Measurements from ENCODE around the gene CPEB2.

DNA sequence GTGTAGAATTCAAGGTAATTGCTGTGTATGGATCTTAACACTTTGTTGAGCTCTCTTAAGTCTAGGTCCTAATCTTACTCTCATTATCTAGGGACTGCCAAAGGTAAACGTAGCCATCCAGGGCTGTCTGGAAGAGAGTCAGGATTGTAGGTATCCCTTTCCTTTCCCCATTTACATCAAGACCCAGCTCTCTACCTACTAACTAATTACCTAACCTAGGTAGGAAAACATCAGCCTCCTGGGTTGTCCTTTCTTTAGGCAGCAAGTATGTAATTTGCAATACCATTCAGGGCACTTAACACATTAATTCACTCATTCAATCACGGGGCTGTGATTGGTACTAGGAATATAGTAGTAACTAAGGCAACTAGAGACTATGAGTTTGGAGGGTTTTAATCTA is 15.2 kb upstream of the CPEB2 start:
- TF ChIP-seq ZNF274 (IDR thresholded peaks at IDR 0.05; ENCODE audit: insufficient read depth, insufficient read length) (no peak), EP300 (IDR thresholded peaks at IDR 0.05; ENCODE audit: borderline replicate concordance in 1 of 2, control insufficient read depth in 1 of 2, low read depth in 2 of 2, low read length in 2 of 2) (no peak)
- TF ChIP-seq, protein P1, sequence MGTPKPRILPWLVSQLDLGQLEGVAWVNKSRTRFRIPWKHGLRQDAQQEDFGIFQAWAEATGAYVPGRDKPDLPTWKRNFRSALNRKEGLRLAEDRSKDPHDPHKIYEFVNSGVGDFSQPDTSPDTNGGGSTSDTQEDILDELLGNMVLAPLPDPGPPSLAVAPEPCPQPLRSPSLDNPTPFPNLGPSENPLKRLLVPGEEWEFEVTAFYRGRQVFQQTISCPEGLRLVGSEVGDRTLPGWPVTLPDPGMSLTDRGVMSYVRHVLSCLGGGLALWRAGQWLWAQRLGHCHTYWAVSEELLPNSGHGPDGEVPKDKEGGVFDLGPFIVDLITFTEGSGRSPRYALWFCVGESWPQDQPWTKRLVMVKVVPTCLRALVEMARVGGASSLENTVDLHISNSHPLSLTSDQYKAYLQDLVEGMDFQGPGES (IDR thresholded peaks at IDR 0.05): no peak
- TF ChIP-seq, protein P2, sequence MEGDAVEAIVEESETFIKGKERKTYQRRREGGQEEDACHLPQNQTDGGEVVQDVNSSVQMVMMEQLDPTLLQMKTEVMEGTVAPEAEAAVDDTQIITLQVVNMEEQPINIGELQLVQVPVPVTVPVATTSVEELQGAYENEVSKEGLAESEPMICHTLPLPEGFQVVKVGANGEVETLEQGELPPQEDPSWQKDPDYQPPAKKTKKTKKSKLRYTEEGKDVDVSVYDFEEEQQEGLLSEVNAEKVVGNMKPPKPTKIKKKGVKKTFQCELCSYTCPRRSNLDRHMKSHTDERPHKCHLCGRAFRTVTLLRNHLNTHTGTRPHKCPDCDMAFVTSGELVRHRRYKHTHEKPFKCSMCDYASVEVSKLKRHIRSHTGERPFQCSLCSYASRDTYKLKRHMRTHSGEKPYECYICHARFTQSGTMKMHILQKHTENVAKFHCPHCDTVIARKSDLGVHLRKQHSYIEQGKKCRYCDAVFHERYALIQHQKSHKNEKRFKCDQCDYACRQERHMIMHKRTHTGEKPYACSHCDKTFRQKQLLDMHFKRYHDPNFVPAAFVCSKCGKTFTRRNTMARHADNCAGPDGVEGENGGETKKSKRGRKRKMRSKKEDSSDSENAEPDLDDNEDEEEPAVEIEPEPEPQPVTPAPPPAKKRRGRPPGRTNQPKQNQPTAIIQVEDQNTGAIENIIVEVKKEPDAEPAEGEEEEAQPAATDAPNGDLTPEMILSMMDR (IDR thresholded peaks at IDR 0.05 in 2 of 3, conservative IDR thresholded peaks at IDR 0.05 in 1 of 3; ENCODE audit: control insufficient read depth in 2 of 3, extremely low read depth in 1 of 3, insufficient read depth in 1 of 3, low read depth in 3 of 3, low read length in 3 of 3): no peak

All from GM12878 (cell line).